ENCODE data around the gene FSD1. TPM values are rescaled to one million over a fixed set of nuclear protein-coding genes. Genes with fewer than 3 reads are reported as not detected.

The FSD1 gene
- 53.2 TPM for total RNA-seq

GRCh38 chr19:4304538-4305256 is at the start of gene FSD1:
FSD1 (plus strand) TSS chr19:4304598; CDS start chr19:4304747, 149 bp downstream.

GRCh38 chr19:4278419-4279266 is 25.8 kb upstream of the FSD1 start, which contains the start of gene SHD:
SHD (plus strand) TSS chr19:4279266; CDS start chr19:4280064, 798 bp downstream.

GRCh38 chr19:4302243-4302640 is 2.2 kb upstream of the FSD1 start, which contains the start of gene TMIGD2:
TMIGD2 (minus strand) TSS chr19:4302389; CDS start chr19:4302385, 4 bp downstream.

GRCh38 chr19:4338441-4339355 is 34.3 kb downstream of the FSD1 start, which contains the start of gene STAP2:
STAP2 (minus strand) TSS chr19:4338827; CDS start chr19:4338753, 74 bp downstream.

GRCh38 chr19:4343370-4344307 is 39.2 kb downstream of the FSD1 start, which contains the start of gene MPND:
MPND (plus strand) TSS chr19:4343562; CDS start chr19:4343594, 32 bp downstream.

Other genes with a start within 250 kb of the FSD1 start
- 3.4 TPM for gene ZBTB7A, start 237.7 kb upstream of the FSD1 start, total RNA-seq
- 65.1 TPM for gene MAP2K2, start 180.5 kb upstream of the FSD1 start, total RNA-seq
- not detected for gene CREB3L3, start 151.0 kb upstream of the FSD1 start, total RNA-seq
- 13.1 TPM for gene SIRT6, start 122.0 kb upstream of the FSD1 start, total RNA-seq
- 14.7 TPM for gene ANKRD24, start 121.9 kb upstream of the FSD1 start, total RNA-seq
- gene EBI3, start 75.1 kb upstream of the FSD1 start, total RNA-seq = not detected
- 19.1 TPM for gene YJU2, start 57.5 kb upstream of the FSD1 start, total RNA-seq
- 2.5 TPM for gene SHD, start 25.3 kb upstream of the FSD1 start, total RNA-seq
- 0.31 TPM for gene TMIGD2, start 2.2 kb upstream of the FSD1 start, total RNA-seq
- 1.3 TPM for gene STAP2, start 34.2 kb downstream of the FSD1 start, total RNA-seq
- 16.6 TPM for gene MPND, start 39.0 kb downstream of the FSD1 start, total RNA-seq
- gene SH3GL1, start 95.9 kb downstream of the FSD1 start, total RNA-seq = 22.8 TPM
- gene CHAF1A, start 98.0 kb downstream of the FSD1 start, total RNA-seq = 8.5 TPM
- 52.6 TPM for gene UBXN6, start 153.2 kb downstream of the FSD1 start, total RNA-seq
- 44.1 TPM for gene HDGFL2, start 167.7 kb downstream of the FSD1 start, total RNA-seq
- 0.63 TPM for gene PLIN4, start 213.9 kb downstream of the FSD1 start, total RNA-seq
- 3.8 TPM for gene PLIN5, start 230.6 kb downstream of the FSD1 start, total RNA-seq
- gene LRG1, start 235.4 kb downstream of the FSD1 start, total RNA-seq = 0.63 TPM

All from parietal lobe (tissue), 1 donor.